ENCODE measurements around the gene CYP51A1.
"Not testable (repeated sequence)": the region's sequence is repeated elsewhere in the genome, so short reads cannot be mapped to it uniquely, and the experiment has no call there.

CYP51A1 gene

GRCh38 chr7:92121681-92122080 lies 12.6 kb downstream of the CYP51A1 start:
- no peak for DNase-seq

GRCh38 chr7:92119213-92119759 lies 15.0 kb downstream of the CYP51A1 start:
- DNase-seq: no peak

- DNase-seq: no peak
These were observed 17.3 kb downstream of the CYP51A1 start for GRCh38 chr7:92116949-92117348.

GRCh38 chr7:92115821-92116220 lies 18.5 kb downstream of the CYP51A1 start:
- DNase-seq: no peak

GRCh38 chr7:92110857-92111256 lies 23.4 kb downstream of the CYP51A1 start:
- DNase-seq: no peak

GRCh38 chr7:92108821-92109220 lies 25.5 kb downstream of the CYP51A1 start:
- DNase-seq: no peak

- DNase-seq: not testable (repeated sequence)
These were observed 31.4 kb downstream of the CYP51A1 start for GRCh38 chr7:92102862-92103261.

GRCh38 chr7:92100534-92100933 lies 33.7 kb downstream of the CYP51A1 start:
- no peak for DNase-seq

GRCh38 chr7:92095380-92095779 lies 38.9 kb downstream of the CYP51A1 start:
- DNase-seq: no peak

- no peak for DNase-seq
These were observed 42.1 kb downstream of the CYP51A1 start for GRCh38 chr7:92092210-92092609.

- no peak for DNase-seq
These were observed 46.0 kb downstream of the CYP51A1 start for GRCh38 chr7:92088266-92088665.

- DNase-seq: not testable (repeated sequence)
These were observed 50.4 kb downstream of the CYP51A1 start for GRCh38 chr7:92083922-92084321.

GRCh38 chr7:92076509-92076908 lies 57.8 kb downstream of the CYP51A1 start:
- no peak for DNase-seq

GRCh38 chr7:92075455-92076158 lies 58.7 kb downstream of the CYP51A1 start:
- no peak for DNase-seq

GRCh38 chr7:92072708-92073107 lies 61.6 kb downstream of the CYP51A1 start:
- no peak for DNase-seq

- DNase-seq: no peak
These were observed 62.2 kb downstream of the CYP51A1 start for GRCh38 chr7:92072121-92072520.

- no peak for DNase-seq
These were observed 63.2 kb downstream of the CYP51A1 start for GRCh38 chr7:92071032-92071431.

- no peak for DNase-seq
These were observed 69.7 kb downstream of the CYP51A1 start for GRCh38 chr7:92064438-92065029.
